IPS-20b (cell line): Measurements from ENCODE around the gene LRRC37B.
"Not testable (repeated sequence)": the region's sequence is repeated elsewhere in the genome, so short reads cannot be mapped to it uniquely, and the experiment has no call there.

Source experiments
- H3K27ac ChIP-seq: one replicate; pipeline ENCODE4 v1.5.1; 2013; ENCODE audit warnings: low read length
- H3K27me3 ChIP-seq: 2 replicates; pipeline ENCODE4 v1.6.1; 2013; ENCODE audit warnings: mild to moderate bottlenecking, low read length, inconsistent platforms; ENCODE audit not compliant: insufficient read depth
- H3K36me3 ChIP-seq: 2 replicates; pipeline ENCODE4 v1.6.1; 2013; ENCODE audit warnings: low read depth, mild to moderate bottlenecking, inconsistent platforms, low read length, moderate library complexity; ENCODE audit not compliant: insufficient read depth
- H3K4me1 ChIP-seq: 2 replicates; pipeline ENCODE4 v1.6.1; 2013; ENCODE audit warnings: mild to moderate bottlenecking, control low read depth, inconsistent platforms, low read length, moderate library complexity; ENCODE audit not compliant: insufficient read depth
- H3K4me3 ChIP-seq: 2 replicates; pipeline ENCODE4 v1.5.1; 2013; ENCODE audit warnings: mild to moderate bottlenecking, low read length, inconsistent platforms
- H3K9ac ChIP-seq: 2 replicates; pipeline ENCODE4 v1.6.1; 2013; ENCODE audit warnings: low read depth, mild to moderate bottlenecking, inconsistent platforms, low read length, moderate library complexity
- H3K9me3 ChIP-seq: 2 replicates; pipeline ENCODE4 v1.6.1; 2013; ENCODE audit warnings: mild to moderate bottlenecking, low read depth, low read length, inconsistent platforms; ENCODE audit not compliant: insufficient read depth

LRRC37B gene

GRCh38 chr17:32015245-32016013, 8.2 kb downstream of the LRRC37B start:
- H3K4me3 ChIP-seq, result no peak overlapping the region
- H3K4me1 ChIP-seq, result no peaks in the 10 kb centered on the region
- H3K9ac ChIP-seq, result no peak overlapping the region
- H3K36me3 ChIP-seq, result peaks cover 14% of the 10 kb centered on the region; the same call in 1 of the 2 replicates
- no peaks in the 10 kb centered on the region for H3K9me3 ChIP-seq
- H3K27me3 ChIP-seq, result no peaks in the 10 kb centered on the region
- no peak overlapping the region for H3K27ac ChIP-seq

DNA sequence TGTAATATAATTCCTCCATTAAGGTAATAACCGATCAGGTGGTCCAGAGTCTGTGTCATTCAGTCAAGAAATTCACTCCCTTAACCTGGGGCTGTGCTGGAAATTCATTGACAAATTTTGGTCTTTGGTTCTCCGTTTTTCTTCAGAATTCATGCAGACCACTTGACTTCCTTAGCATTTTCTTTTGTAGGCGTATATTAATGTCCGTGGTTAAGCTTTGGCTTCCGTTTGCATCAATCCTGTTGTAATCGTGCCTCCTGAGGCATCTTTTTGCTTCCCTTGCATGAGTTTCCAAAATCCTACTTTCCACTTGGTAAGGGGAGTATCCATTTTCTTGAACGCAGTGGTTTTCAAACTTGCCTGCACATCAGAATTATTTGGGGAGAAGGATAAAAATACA, 9.0 kb downstream of the LRRC37B start:
- Histone ChIP-seq H3K4me1 (no peaks in the 10 kb centered on the region), H3K9me3 (no peaks in the 10 kb centered on the region), H3K27me3 (no peaks in the 10 kb centered on the region), H3K4me3 (no peak overlapping the region), H3K9ac (no peak overlapping the region), H3K36me3 (peaks cover 19% of the 10 kb centered on the region), H3K27ac (no peak overlapping the region)

DNA sequence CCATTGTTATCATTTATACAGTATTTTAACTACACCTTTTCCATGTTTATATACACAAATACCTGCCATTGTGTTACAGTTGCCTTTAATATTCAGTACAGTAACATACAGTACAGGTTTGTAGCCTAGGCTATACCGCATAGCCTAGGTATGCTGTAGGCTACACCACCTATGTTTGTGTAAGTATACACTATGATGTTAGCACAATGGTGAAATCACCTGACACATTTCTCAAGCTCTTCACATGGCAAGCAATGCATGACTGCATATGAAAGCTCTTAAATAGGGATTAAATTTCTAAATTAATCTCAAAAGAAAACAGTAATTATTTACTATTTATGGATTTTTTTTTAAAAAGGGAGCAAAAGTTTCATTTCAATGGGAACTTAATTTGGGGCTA, 12.0 kb downstream of the LRRC37B start:
- no peaks in the 10 kb centered on the region for H3K9me3 ChIP-seq
- peaks cover 32% of the 10 kb centered on the region for H3K36me3 ChIP-seq
- no peak overlapping the region for H3K27ac ChIP-seq
- no peaks in the 10 kb centered on the region for H3K4me1 ChIP-seq
- H3K27me3 ChIP-seq, result no peaks in the 10 kb centered on the region
- H3K9ac ChIP-seq, result no peak overlapping the region
- no peak overlapping the region for H3K4me3 ChIP-seq

DNA sequence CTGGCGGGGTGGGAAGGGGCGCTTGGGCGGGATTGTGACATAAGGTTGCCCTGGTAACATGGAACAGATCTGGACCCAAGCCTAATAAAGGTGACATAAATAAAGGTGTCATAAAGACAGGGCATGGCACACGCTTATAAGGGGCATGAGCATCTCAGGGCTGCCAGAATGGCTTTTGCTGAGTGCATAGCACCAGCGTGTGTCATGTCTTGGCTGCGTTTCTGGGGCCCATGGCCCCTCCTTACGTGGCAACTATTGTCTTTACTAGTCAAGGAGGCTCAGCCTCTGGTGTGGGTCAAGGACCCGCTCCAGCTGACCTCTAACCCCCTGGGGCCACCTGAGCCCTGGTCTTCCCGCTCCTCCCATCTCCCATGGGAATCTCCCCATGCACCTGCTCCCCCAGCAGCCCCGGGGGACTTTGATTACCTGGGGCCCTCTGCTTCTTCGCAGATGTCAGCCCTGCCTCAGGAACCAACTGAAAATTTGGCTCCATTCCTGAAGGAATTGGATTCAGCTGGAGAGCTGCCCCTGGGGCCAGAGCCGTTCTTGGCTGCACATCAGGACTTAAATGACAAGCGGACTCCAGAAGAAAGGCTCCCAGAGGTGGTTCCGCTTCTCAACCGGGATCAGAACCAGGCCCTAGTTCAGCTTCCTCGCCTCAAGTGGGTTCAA, 13.9 kb downstream of the LRRC37B start:
- Histone ChIP-seq H3K9ac (no peak overlapping the region), H3K27ac (no peak overlapping the region), H3K4me3 (no peak overlapping the region), H3K36me3 (peaks cover 32% of the 10 kb centered on the region), H3K4me1 (no peaks in the 10 kb centered on the region), H3K27me3 (no peaks in the 10 kb centered on the region), H3K9me3 (no peaks in the 10 kb centered on the region)

- H3K4me1 ChIP-seq, result no peaks in the 10 kb centered on the region
- no peaks in the 10 kb centered on the region for H3K9me3 ChIP-seq
- no peak overlapping the region for H3K4me3 ChIP-seq
- no peak overlapping the region for H3K27ac ChIP-seq
- peaks cover 32% of the 10 kb centered on the region for H3K36me3 ChIP-seq
- H3K9ac ChIP-seq, result no peak overlapping the region
- no peaks in the 10 kb centered on the region for H3K27me3 ChIP-seq
Observed at GRCh38 chr17:32021615-32021955, 14.4 kb downstream of the LRRC37B start.

- not testable (repeated sequence) for H3K9me3 ChIP-seq, H3K4me1 ChIP-seq, H3K27ac ChIP-seq, H3K27me3 ChIP-seq, H3K4me3 ChIP-seq, H3K9ac ChIP-seq
- H3K36me3 ChIP-seq, result peaks cover 25% of the 10 kb centered on the region
Observed at GRCh38 chr17:32022554-32022953, 15.4 kb downstream of the LRRC37B start.

GRCh38 chr17:32027271-32027670, 20.1 kb downstream of the LRRC37B start:
- H3K4me3 ChIP-seq, H3K36me3 ChIP-seq, H3K4me1 ChIP-seq, H3K27ac ChIP-seq, H3K9me3 ChIP-seq, H3K27me3 ChIP-seq, H3K9ac ChIP-seq: not testable (repeated sequence)

- Histone ChIP-seq H3K4me3 (no peak overlapping the region), H3K4me1 (no peaks in the 10 kb centered on the region), H3K9ac (no peak overlapping the region), H3K9me3 (no peaks in the 10 kb centered on the region), H3K36me3 (peaks cover 40% of the 10 kb centered on the region), H3K27me3 (no peaks in the 10 kb centered on the region), H3K27ac (no peak overlapping the region)
Observed at GRCh38 chr17:32033223-32033622, 26.0 kb downstream of the LRRC37B start.

DNA sequence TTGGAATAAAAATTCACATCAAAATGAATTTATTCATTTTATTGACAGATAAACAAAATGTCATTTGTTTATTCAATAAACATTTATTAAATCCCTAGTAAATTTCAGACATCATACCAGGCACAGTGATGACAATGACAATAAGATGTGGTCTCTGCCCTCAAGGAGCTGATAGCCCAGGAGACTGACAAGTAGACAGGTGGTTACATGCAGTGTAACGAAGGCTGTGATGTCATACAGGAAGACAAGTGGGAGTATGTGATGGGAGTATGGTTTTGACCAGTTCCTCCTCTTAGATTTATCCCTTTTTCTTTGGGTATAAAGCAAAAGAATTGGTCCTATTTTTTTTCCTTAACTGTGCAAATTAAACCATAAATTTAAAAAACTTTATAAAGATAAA, 26.6 kb downstream of the LRRC37B start:
- H3K9me3 ChIP-seq, H3K9ac ChIP-seq, H3K4me3 ChIP-seq, H3K4me1 ChIP-seq, H3K27me3 ChIP-seq, H3K27ac ChIP-seq: not testable (repeated sequence)
- peaks cover 40% of the 10 kb centered on the region for H3K36me3 ChIP-seq

GRCh38 chr17:32040246-32040645, 33.1 kb downstream of the LRRC37B start:
- not testable (repeated sequence) for H3K27ac ChIP-seq, H3K27me3 ChIP-seq, H3K4me1 ChIP-seq

GRCh38 chr17:32041306-32041875, 34.2 kb downstream of the LRRC37B start:
- not testable (repeated sequence) for H3K9me3 ChIP-seq, H3K27me3 ChIP-seq, H3K4me3 ChIP-seq, H3K27ac ChIP-seq, H3K4me1 ChIP-seq, H3K9ac ChIP-seq
- peaks cover 21% of the 10 kb centered on the region for H3K36me3 ChIP-seq

More at GRCh38 chr17:32040246-32040645, 33.1 kb downstream of the LRRC37B start:
- not testable (repeated sequence) for H3K9ac ChIP-seq, H3K4me3 ChIP-seq, H3K9me3 ChIP-seq
- peaks cover 31% of the 10 kb centered on the region for H3K36me3 ChIP-seq

DNA sequence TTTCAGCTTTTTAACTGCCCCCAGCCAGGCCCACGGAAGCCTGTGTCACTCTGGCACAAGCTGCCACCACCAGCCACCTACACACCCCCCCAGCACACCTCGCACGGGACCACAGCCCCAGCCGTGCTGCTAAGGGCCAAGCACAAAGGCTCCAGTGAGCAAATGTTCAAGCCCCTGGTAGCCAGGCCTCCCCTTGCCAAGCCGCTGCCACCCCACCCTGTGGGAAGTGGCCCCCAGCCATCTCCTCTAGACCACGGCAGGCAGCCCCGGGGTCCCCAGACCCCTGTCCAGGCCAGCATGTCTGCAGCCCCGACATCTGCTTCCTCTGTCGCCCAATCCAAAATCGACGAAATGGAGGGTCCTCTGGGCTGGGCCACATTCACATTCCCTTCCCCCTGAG, 35.1 kb downstream of the LRRC37B start:
- not testable (repeated sequence) for H3K27ac ChIP-seq, H3K9ac ChIP-seq
- peaks cover 12% of the 10 kb centered on the region for H3K36me3 ChIP-seq

More for the DNA sequence above, 35.1 kb downstream of the LRRC37B start:
- H3K27me3 ChIP-seq, H3K9me3 ChIP-seq, H3K4me3 ChIP-seq, H3K4me1 ChIP-seq: not testable (repeated sequence)
